ENCODE results near the gene HAPLN3.

Gene HAPLN3

DNA sequence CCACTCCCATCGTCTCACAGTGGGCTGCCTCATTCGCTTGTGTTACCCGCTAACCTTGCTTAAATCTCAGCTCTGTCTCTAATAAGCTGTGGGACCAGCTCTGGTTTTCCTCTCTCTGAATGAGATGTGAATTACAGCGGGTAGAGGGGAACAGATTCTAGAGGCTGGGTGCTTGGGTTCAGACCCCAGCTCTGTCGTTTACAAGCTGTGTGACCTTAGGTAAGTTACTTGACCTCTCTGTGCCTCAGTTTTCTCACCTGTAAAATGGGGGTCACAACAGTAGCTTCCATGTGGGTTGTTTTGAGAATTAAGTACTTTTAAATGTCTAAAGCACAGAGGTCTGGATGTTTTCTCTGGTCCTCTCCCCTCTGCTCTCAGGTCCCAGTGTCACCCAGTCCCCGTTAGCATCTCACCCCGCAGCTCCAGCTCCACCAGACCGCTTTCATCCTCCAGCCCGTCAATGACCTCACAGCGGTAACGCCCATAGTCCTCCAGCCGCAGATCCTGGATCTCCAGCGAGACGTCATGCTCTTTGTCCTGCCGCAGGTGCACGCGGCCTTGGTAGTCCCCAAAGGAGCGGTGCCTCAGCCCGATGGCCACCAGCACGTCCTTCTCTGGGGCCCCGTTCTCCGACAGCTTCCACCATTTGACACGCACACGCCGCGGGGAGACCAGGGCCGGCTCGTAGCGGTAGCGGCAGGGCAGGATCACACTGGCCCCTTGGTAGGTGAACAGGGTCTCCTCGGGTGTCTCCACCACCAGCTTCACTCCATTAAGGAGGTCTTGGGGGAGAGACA is 14.2 kb downstream of the HAPLN3 start:
- TF ChIP-seq, protein P1, sequence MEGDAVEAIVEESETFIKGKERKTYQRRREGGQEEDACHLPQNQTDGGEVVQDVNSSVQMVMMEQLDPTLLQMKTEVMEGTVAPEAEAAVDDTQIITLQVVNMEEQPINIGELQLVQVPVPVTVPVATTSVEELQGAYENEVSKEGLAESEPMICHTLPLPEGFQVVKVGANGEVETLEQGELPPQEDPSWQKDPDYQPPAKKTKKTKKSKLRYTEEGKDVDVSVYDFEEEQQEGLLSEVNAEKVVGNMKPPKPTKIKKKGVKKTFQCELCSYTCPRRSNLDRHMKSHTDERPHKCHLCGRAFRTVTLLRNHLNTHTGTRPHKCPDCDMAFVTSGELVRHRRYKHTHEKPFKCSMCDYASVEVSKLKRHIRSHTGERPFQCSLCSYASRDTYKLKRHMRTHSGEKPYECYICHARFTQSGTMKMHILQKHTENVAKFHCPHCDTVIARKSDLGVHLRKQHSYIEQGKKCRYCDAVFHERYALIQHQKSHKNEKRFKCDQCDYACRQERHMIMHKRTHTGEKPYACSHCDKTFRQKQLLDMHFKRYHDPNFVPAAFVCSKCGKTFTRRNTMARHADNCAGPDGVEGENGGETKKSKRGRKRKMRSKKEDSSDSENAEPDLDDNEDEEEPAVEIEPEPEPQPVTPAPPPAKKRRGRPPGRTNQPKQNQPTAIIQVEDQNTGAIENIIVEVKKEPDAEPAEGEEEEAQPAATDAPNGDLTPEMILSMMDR (IDR thresholded peaks at IDR 0.05; ENCODE audit: insufficient read depth, missing control alignments), result no peak
- DNase-seq (ENCODE audit: insufficient read length, low spot score) (no peak), FAIRE-seq (no peak)

DNA sequence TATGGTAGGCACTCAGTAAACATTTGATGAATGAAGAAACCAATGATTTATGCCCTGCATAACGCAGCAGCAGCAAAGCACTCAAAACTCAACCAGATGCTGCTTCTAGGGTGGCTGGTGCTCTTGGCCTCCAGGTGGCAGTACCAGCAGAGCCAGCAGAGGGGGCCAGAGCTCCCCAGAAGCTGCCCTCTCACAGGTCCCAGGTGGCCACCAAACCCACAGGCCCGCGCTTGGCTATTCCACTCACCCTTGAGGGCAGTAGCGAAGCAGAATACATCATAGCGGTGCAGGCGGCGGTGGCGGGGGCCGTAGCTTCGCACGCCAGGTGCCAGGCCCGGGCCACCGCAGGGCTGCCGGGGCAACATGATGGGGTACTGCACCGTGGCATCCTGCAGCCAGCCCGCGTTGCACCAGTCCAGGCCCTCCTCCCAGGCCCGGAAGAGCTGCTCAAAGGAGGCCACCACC is 16.6 kb downstream of the HAPLN3 start:
- FAIRE-seq (no peak), DNase-seq (ENCODE audit: insufficient read length, low spot score) (peak; percentile 56)
- TF ChIP-seq, protein P1 (IDR thresholded peaks at IDR 0.05; ENCODE audit: insufficient read depth, missing control alignments), result peak; percentile 71

DNA sequence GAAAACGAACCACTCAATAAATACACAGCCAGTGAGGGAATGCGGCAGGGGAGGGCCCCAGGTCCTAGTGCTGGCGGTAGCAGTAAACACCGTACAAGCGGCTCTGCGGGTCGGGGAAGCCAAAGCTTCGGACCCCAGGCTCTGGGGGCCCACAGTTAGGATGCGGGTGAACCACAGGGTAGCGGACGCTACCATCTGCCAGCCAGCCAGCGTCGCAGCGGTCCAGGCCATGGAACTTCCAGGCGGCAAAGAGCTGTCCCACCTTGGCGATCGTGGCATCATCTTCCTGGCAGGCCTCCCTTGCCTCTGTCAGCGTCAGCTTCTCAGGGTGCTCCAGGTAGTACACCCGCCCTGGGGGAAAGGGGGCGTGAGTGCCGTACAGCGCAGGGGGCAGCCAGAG is 17.4 kb downstream of the HAPLN3 start:
- DNase-seq (ENCODE audit: insufficient read length, low spot score) (no peak), FAIRE-seq (no peak)
- TF ChIP-seq, protein P1 (IDR thresholded peaks at IDR 0.05; ENCODE audit: insufficient read depth, missing control alignments), result no peak

DNA sequence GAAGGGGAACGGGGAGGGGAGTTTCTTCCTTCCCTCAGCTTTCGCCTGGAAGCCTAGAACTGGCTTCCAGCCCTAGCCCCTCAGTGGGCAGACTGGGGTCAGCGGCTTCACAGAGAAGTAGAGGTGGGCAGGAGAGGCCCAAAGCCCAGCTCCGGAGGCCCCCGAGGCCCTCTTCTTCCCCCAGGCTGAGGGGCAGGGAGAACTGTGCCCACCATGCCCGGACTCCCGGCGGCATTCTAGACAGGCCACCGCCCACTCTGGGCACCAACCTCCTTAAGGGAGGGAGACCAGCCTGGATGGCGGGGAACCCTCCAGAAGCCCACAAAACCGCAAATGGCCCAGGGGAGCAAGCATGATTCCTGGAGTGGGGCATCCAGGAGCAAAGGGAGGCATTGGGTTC is 17.9 kb downstream of the HAPLN3 start:
- DNase-seq (ENCODE audit: insufficient read length, low spot score) (no peak), FAIRE-seq (no peak)
- TF ChIP-seq, protein P1 (IDR thresholded peaks at IDR 0.05; ENCODE audit: insufficient read depth, missing control alignments), result no peak

DNA sequence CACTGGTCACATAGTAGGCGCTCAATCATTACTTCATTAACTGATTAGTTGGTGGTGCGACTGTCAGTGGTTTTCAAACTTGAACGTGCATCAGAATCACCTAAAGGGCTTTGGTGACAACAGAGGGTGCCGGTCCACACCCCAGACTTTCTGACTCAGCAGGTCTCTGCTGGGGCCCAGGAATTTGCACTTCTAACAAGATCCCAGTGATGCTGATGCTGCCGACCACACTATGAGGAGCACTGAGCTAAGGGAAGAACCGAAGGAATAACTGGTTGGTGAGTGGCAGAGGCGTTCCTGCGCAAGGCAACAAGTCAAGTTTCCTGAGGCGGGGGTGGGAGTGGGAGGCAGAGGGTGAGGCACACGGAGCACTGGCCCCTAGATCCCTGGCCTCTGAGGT is 18.8 kb downstream of the HAPLN3 start:
- TF ChIP-seq, protein P1 (IDR thresholded peaks at IDR 0.05; ENCODE audit: insufficient read depth, missing control alignments), result no peak
- no peak for FAIRE-seq
- DNase-seq (ENCODE audit: insufficient read length, low spot score), result no peak

DNA sequence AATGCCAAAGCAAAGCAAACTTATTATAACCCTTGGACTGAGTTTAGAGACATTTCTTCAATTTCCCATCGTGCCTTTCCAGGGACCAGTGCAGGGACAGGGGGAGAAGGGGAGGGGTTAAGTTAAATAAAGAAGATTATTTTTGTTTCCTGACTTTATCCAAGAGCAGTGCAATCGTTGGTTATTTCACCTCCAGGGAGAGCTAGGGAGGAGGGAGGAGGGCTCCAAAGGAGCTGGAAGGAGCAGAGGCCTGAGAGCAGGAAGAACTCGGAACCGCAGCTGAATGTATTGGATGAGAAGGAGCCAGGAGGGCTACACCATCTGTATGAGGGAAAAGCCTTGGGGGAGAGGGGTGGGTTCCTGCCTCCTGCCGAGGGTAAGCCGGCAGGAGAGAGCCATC is 20.7 kb downstream of the HAPLN3 start:
- no peak for FAIRE-seq
- TF ChIP-seq, protein P1 (IDR thresholded peaks at IDR 0.05; ENCODE audit: insufficient read depth, missing control alignments), result no peak
- DNase-seq (ENCODE audit: insufficient read length, low spot score), result no peak

DNA sequence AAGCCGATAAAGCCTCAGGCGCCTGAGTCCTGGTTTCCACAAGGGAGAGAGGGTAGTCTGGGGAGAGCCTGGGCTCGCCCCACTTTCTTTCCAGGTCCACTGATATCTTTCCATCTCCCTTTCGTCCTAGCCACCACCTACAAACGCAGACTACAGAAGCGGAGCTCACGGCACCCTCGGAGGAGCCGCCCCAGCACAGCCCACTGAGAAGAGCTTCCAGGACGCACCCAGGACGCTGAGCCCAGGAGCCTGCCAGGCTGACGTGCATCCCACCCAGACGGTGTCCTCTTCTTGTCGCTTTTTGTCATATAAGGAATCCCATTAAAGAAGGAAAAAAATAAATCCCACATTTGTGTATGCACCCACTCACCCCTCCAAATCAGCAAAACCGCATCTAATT is 21.1 kb downstream of the HAPLN3 start:
- no peak for FAIRE-seq
- no peak for DNase-seq (ENCODE audit: insufficient read length, low spot score)
- TF ChIP-seq, protein P1 (IDR thresholded peaks at IDR 0.05; ENCODE audit: insufficient read depth, missing control alignments), result no peak
